ENCODE results near the gene SCAF1. TPM values are rescaled to one million over a fixed set of nuclear protein-coding genes. Genes with fewer than 3 reads are reported as not detected.

The SCAF1 gene
- polyA plus RNA-seq, 3 donors = 0.39 to 7.5 (median 0.68) TPM

GRCh38 chr19:49645592-49645991, 3.6 kb downstream of the SCAF1 start:
- peaks cover 49% of the 10 kb centered on the region for H3K79me2 ChIP-seq (ENCODE audit: insufficient read depth, low read length)
- 96% methylated on average over 7 of the region's 11 CpGs for WGBS (ENCODE audit: insufficient coverage)
- peaks cover 44 to 63% of the 10 kb centered on the region in 2 donors for H3K36me3 ChIP-seq (replicated peaks in 1 of 2; ENCODE audit: control insufficient read depth in 1 of 2, insufficient read depth in 2 of 2, low read length in 2 of 2)

GRCh38 chr19:49645995-49646394, 4.0 kb downstream of the SCAF1 start:
- intact Hi-C loops (cut with micrococcal nuclease) = no loop called here
- Mint-ChIP-seq H3K4me3 (no peak overlapping the region), H3K36me3 (peaks cover 42 to 64% of the 10 kb centered on the region in 2 donors), H3K9me3 (peaks cover 0 to 1% (median 0%) of the 10 kb centered on the region in 7 donors), H3K27me3 (ENCODE audit: low read depth in 3 of 3) (peaks cover 0 to 2% (median 0%) of the 10 kb centered on the region in 3 donors), H3K4me1 (peaks cover 22% of the 10 kb centered on the region), H3K27ac (peak overlapping the region in 5 of 7 donors; percentile 3 to 70 (median 51))
- no peak overlapping the region for H3K27ac ChIP-seq (ENCODE audit: low read depth in 1 of 2, low read length in 2 of 2)
- no peak overlapping the region for H3K4me2 ChIP-seq (replicated peaks; ENCODE audit: extremely low read depth, low read length, poor library complexity, severe bottlenecking)
- H3K27me3 ChIP-seq (ENCODE audit: control insufficient read depth in 2 of 2, insufficient read depth in 2 of 2, low read length in 2 of 2) = no peaks in the 10 kb centered on the region
- H4K20me1 ChIP-seq (ENCODE audit: insufficient read depth, low read length) = peaks cover 55% of the 10 kb centered on the region
- no peak overlapping the region for H3K9ac ChIP-seq (ENCODE audit: insufficient read depth, low read length, poor library complexity, severe bottlenecking)
- H3K36me3 ChIP-seq (replicated peaks in 1 of 2; ENCODE audit: control insufficient read depth in 1 of 2, insufficient read depth in 2 of 2, low read length in 2 of 2) = peaks cover 47 to 66% of the 10 kb centered on the region in 2 donors
- peaks cover 49% of the 10 kb centered on the region for H3K79me2 ChIP-seq (ENCODE audit: insufficient read depth, low read length)
- H3K9me3 ChIP-seq (replicated peaks in 1 of 2; ENCODE audit: control insufficient read depth in 1 of 2, insufficient read depth in 1 of 2, low read length in 2 of 2) = no peaks in the 10 kb centered on the region
- peaks cover 19 to 23% of the 10 kb centered on the region in 2 donors for H3K4me1 ChIP-seq (ENCODE audit: control insufficient read depth in 1 of 2, insufficient read depth in 2 of 2, low read length in 2 of 2)
- 94% methylated on average over 9 of the region's 13 CpGs for WGBS (ENCODE audit: insufficient coverage)
- H2AFZ ChIP-seq (ENCODE audit: insufficient read depth, low read depth, low read length, poor library complexity, severe bottlenecking) = no peak overlapping the region
- no peak overlapping the region for H3K4me3 ChIP-seq (replicated peaks in 1 of 3; ENCODE audit: low read depth in 2 of 3, low read length in 3 of 3)
- TF ChIP-seq CTCF (IDR thresholded peaks at IDR 0.05) = no peak
- no peak for DNase-seq

More at GRCh38 chr19:49645592-49645991, 3.6 kb downstream of the SCAF1 start:
- Mint-ChIP-seq H3K27me3 (ENCODE audit: low read depth in 3 of 3) (peaks cover 0 to 2% (median 0%) of the 10 kb centered on the region in 3 donors), H3K36me3 (peaks cover 40 to 62% of the 10 kb centered on the region in 2 donors), H3K4me3 (no peak overlapping the region), H3K27ac (peak overlapping the region in 3 of 7 donors; percentile 51 to 66 (median 56)), H3K4me1 (peaks cover 27% of the 10 kb centered on the region), H3K9me3 (no peaks in the 10 kb centered on the region)
- Histone ChIP-seq H4K20me1 (ENCODE audit: insufficient read depth, low read length) (peaks cover 53% of the 10 kb centered on the region), H2AFZ (ENCODE audit: insufficient read depth, low read depth, low read length, poor library complexity, severe bottlenecking) (no peak overlapping the region), H3K4me2 (replicated peaks; ENCODE audit: extremely low read depth, low read length, poor library complexity, severe bottlenecking) (no peak overlapping the region), H3K27ac (ENCODE audit: low read depth in 1 of 2, low read length in 2 of 2) (no peak overlapping the region), H3K4me1 (ENCODE audit: control insufficient read depth in 1 of 2, insufficient read depth in 2 of 2, low read length in 2 of 2) (peaks cover 23 to 27% of the 10 kb centered on the region in 2 donors), H3K9ac (ENCODE audit: insufficient read depth, low read length, poor library complexity, severe bottlenecking) (no peak overlapping the region), H3K4me3 (replicated peaks in 1 of 3; ENCODE audit: low read depth in 2 of 3, low read length in 3 of 3) (no peak overlapping the region), H3K27me3 (ENCODE audit: control insufficient read depth in 2 of 2, insufficient read depth in 2 of 2, low read length in 2 of 2) (no peaks in the 10 kb centered on the region), H3K9me3 (replicated peaks in 1 of 2; ENCODE audit: control insufficient read depth in 1 of 2, insufficient read depth in 1 of 2, low read length in 2 of 2) (no peaks in the 10 kb centered on the region)
- intact Hi-C loops (cut with micrococcal nuclease) = no loop called here
- no peak for TF ChIP-seq CTCF (IDR thresholded peaks at IDR 0.05)
- DNase-seq = no peak

Data from CD14-positive monocyte (primary cell).